B cell (primary cell): ENCODE results near the gene CBFB. TPM values are rescaled to one million over a fixed set of nuclear protein-coding genes. Genes with fewer than 3 reads are reported as not detected.

Source experiments
- ATAC-seq: fragments of 200-7000 bp; cut with Tn5 transposase; one replicate; pipeline ENCODE4 v1.10.0; 2021; ENCODE audit warnings: low read depth, mild to moderate bottlenecking, moderate number of reproducible peaks, moderate library complexity
- CTCF ChIA-PET: fragments of 350-600 bp; sonication (Branson Sonifier 250); formaldehyde crosslinking; loops from one replicate; lab custom pipeline; 2021; ENCODE audit warnings: antibody characterized with exemption, inconsistent platforms; lab: Charles Lee
- POLR2A ChIA-PET: fragments of 350-600 bp; sonication (Branson Sonifier 250); formaldehyde crosslinking; loops from one replicate; lab custom pipeline; 2021; ENCODE audit warnings: antibody characterized with exemption; lab: Charles Lee
- DNase-seq: peaks from one replicate; pipeline ENCODE4 v3.0.0; 2013
- H2AFZ ChIP-seq: 2 replicates; pipeline ENCODE4 v1.6.1; 2012; ENCODE audit warnings: mild to moderate bottlenecking, low read depth, low read length; ENCODE audit not compliant: insufficient read depth, poor library complexity, severe bottlenecking
- H3K27ac ChIP-seq, 2 donors: 1 replicate in 1 of 2; 2 replicates in 1 of 2; pipeline ENCODE4 v1.5.1; 2012 to 2013; ENCODE audit warnings: low read length in 2 of 2, mild to moderate bottlenecking in 2 of 2, moderate library complexity in 1 of 2
- H3K27me3 ChIP-seq, 4 experiments: fragments of 200-600 bp in 1 of 4; sonication (generic) in 1 of 4; replicated peaks in 1 of 4; 1 replicate in 2 of 4; 2 replicates in 2 of 4; pipeline versions ENCODE4 v1.6.1 to v1.7.0; 2013 to 2016; ENCODE audit warnings: low read length in 3 of 4, mild to moderate bottlenecking in 2 of 4, mixed read lengths in 1 of 4, moderate library complexity in 1 of 4; ENCODE audit not compliant: insufficient read depth in 4 of 4, control insufficient read depth in 3 of 4; ENCODE audit errors: control extremely low read depth in 1 of 4
- H3K36me3 ChIP-seq, 2 experiments: replicated peaks in 1 of 2; 1 replicate in 1 of 2; 2 replicates in 1 of 2; pipeline versions ENCODE4 v1.6.1 to v1.7.1; 2013; ENCODE audit warnings: low read length in 1 of 2; ENCODE audit not compliant: insufficient read depth in 2 of 2, control insufficient read depth in 1 of 2; ENCODE audit errors: control extremely low read depth in 1 of 2, extremely low read depth in 1 of 2
- H3K4me1 ChIP-seq, 2 donors: fragments of 200-600 bp in 1 of 2; sonication (generic) in 1 of 2; 1 replicate in 1 of 2; 2 replicates in 1 of 2; pipeline versions ENCODE4 v1.5.1 to v1.6.1; 2013 to 2017; ENCODE audit warnings: low read length in 2 of 2; ENCODE audit not compliant: control insufficient read depth in 2 of 2, insufficient read depth in 2 of 2
- H3K4me2 ChIP-seq: replicated peaks from 2 replicates; pipeline ENCODE3; 2012; ENCODE audit warnings: mild to moderate bottlenecking, low read depth, low read length; ENCODE audit not compliant: poor library complexity, severe bottlenecking
- H3K4me3 ChIP-seq, 5 experiments: fragments of 200-600 bp in 1 of 5; sonication (generic) in 1 of 5; 1 replicate in 3 of 5; 2 replicates in 2 of 5; pipeline versions ENCODE4 v1.5.1 to v1.7.0; 2011 to 2016; ENCODE audit warnings: low read length in 4 of 5, mild to moderate bottlenecking in 4 of 5, low read depth in 2 of 5, control low read depth in 1 of 5, moderate library complexity in 1 of 5; ENCODE audit not compliant: insufficient read depth in 1 of 5; ENCODE audit errors: control extremely low read depth in 1 of 5, extremely low read depth in 1 of 5
- H3K79me2 ChIP-seq: fragments of 200-600 bp; sonication (generic); one replicate; pipeline ENCODE4 v1.6.0; 2016; ENCODE audit warnings: low read length; ENCODE audit not compliant: control insufficient read depth, insufficient read depth
- H3K9ac ChIP-seq: fragments of 200-600 bp; sonication (generic); 2 replicates; pipeline ENCODE4 v1.6.1; 2017; ENCODE audit warnings: mild to moderate bottlenecking, low read length, moderate library complexity
- H3K9me3 ChIP-seq, 3 donors: one replicate each; pipeline versions ENCODE4 v1.6.1 to v1.7.1; 2013; ENCODE audit warnings: low read length in 2 of 3; ENCODE audit not compliant: control insufficient read depth in 2 of 3, insufficient read depth in 1 of 3; ENCODE audit errors: control extremely low read depth in 1 of 3
- H4K20me1 ChIP-seq: 2 replicates; pipeline ENCODE4 v1.6.0; 2012; ENCODE audit warnings: mild to moderate bottlenecking, low read length; ENCODE audit not compliant: insufficient read depth, control insufficient read depth, poor library complexity, severe bottlenecking
- H3K27ac Mint-ChIP-seq: one replicate; pipeline ENCODE4 v1.8.0; 2021; ENCODE audit warnings: mixed read lengths
- H3K27me3 Mint-ChIP-seq: one replicate; pipeline ENCODE4 v1.8.0; 2021; ENCODE audit warnings: mixed read lengths
- H3K4me1 Mint-ChIP-seq: one replicate; pipeline ENCODE4 v1.8.0; 2021; ENCODE audit warnings: mixed read lengths
- H3K4me3 Mint-ChIP-seq: one replicate; pipeline ENCODE4 v1.8.0; 2021; ENCODE audit warnings: mixed read lengths
- H3K9me3 Mint-ChIP-seq: one replicate; pipeline ENCODE4 v1.8.0; 2022; ENCODE audit warnings: mixed read lengths; ENCODE audit not compliant: insufficient read depth
- CTCF ChIP-seq: fragments of 200-600 bp; IDR thresholded peaks from one replicate; pipeline ENCODE4 v1.8.0; 2022; ENCODE audit warnings: antibody characterized with exemption, mild to moderate bottlenecking
- EZH2 ChIP-seq: IDR thresholded peaks from 2 replicates; pipeline ENCODE4 v1.6.1; 2012; ENCODE audit warnings: borderline replicate concordance, low read depth, mild to moderate bottlenecking, moderate library complexity, low read length; ENCODE audit not compliant: insufficient read depth, poor library complexity, severe bottlenecking
- WGBS: methylation state at CpG from one replicate; pipeline ENCODE4 v1.1.5; 2013; ENCODE audit warnings: missing lambda C conversion rate; ENCODE audit not compliant: insufficient coverage; 5-methylcytosine and 5-hydroxymethylcytosine counted together
- intact Hi-C: fragments of 100-400 bp; cut with micrococcal nuclease; formaldehyde crosslinking; loops from one replicate; pipeline ENCODE4 v1.10.0; 2022
- polyA plus RNA-seq: library from polyadenylated mRNA; depleted of rRNA; stranded (reverse); fragments of >200 nt; gene quantifications from 2 replicates; pipeline ENCODE4 v1.2.3, GENCODE V29; 2012
- total RNA-seq, 2 donors: library from RNA; stranded (reverse); fragments of 120-200 nt in 1 of 2; gene quantifications; 1 replicate in 1 of 2; 2 replicates in 1 of 2; pipeline versions ENCODE4 v1.2.3 to v1.2.4, GENCODE V29; 2013 to 2022

The CBFB gene
- total and polyA plus RNA-seq, 2 donors (not counting 1 experiment from before 2014, with no cell fraction given): 19.5 to 89.0 TPM

- Mint-ChIP-seq H3K27ac (no peak overlapping the region), H3K27me3 (no peaks in the 10 kb centered on the region), H3K9me3 (no peaks in the 10 kb centered on the region), H3K4me3 (no peak overlapping the region), H3K4me1 (peaks cover 12% of the 10 kb centered on the region)
- Histone ChIP-seq H3K79me2 (peaks cover 5% of the 10 kb centered on the region), H3K4me1 (peaks cover 7 to 11% of the 10 kb centered on the region in 2 donors), H2AFZ (no peak overlapping the region), H4K20me1 (peaks cover 5% of the 10 kb centered on the region), H3K4me3 (no peak overlapping the region), H3K27ac (no peak overlapping the region), H3K4me2 (no peak overlapping the region), H3K9ac (no peak overlapping the region), H3K36me3 (no peaks in the 10 kb centered on the region), H3K9me3 (no peaks in the 10 kb centered on the region), H3K27me3 (no peaks in the 10 kb centered on the region)
- TF ChIP-seq CTCF: no peak
- TF ChIP-seq EZH2: no peak
- POLR2A ChIA-PET: no interaction called here
- intact Hi-C loops: no loop called here
- ATAC-seq: no peak
- CTCF ChIA-PET: interaction anchor here (0.6 kb wide), 1 partner anchor 130 kb away, joined by 3 read pairs; no protein-coding TSS in a partner anchor
- DNase-seq: no peak
Measured at GRCh38 chr16:67025210-67025550, 3.8 kb upstream of the CBFB start.

DNA sequence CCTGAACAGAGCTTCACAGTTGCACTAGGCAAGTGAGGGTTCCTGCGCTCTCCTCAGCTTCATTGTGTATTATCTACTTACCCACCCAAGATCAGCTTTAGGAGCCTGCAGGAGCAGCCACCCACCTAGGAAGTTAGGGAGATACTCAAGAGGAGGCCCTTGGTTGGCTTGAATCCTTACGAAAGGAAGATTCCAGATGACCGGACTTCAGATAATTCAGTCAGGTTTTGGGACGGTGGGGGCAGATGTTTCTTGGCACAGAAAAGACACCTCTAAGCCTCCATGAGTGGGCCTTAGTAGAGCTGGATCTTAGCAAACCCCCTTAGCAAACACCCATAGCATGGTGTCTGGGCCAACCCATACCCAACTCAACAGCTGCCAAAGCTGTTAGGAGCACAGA lies 2.4 kb upstream of the CBFB start:
- H4K20me1 ChIP-seq: peaks cover 12% of the 10 kb centered on the region
- intact Hi-C loops: no loop called here
- H3K9me3 Mint-ChIP-seq: no peaks in the 10 kb centered on the region
- peaks cover 0 to 3% of the 10 kb centered on the region in 2 experiments for H3K36me3 ChIP-seq
- no peak overlapping the region for H3K9ac ChIP-seq
- H3K79me2 ChIP-seq: peaks cover 19% of the 10 kb centered on the region
- peaks cover 23% of the 10 kb centered on the region for H3K4me1 Mint-ChIP-seq
- no peaks in the 10 kb centered on the region for H3K9me3 ChIP-seq
- CTCF ChIA-PET: interaction anchor here (0.6 to 2.3 kb wide), 2 partner anchors 9 to 248 kb away, joined by 3 to 7 read pairs; no protein-coding TSS in a partner anchor
- H3K4me2 ChIP-seq: no peak overlapping the region
- H3K27ac ChIP-seq: no peak overlapping the region
- 100% methylated on average over 3 of the region's 4 CpGs for WGBS
- H3K4me3 ChIP-seq: no peak overlapping the region
- H2AFZ ChIP-seq: no peak overlapping the region
- H3K27me3 Mint-ChIP-seq: no peaks in the 10 kb centered on the region
- no peak for TF ChIP-seq CTCF
- TF ChIP-seq EZH2: no peak
- no peak for ATAC-seq
- peaks cover 13 to 18% of the 10 kb centered on the region in 2 donors for H3K4me1 ChIP-seq
- POLR2A ChIA-PET: interaction anchor here (0.9 kb wide), 1 partner anchor 221 kb away, joined by 3 read pairs; the partner anchor contains the start of gene FHOD1
- no peaks in the 10 kb centered on the region for H3K27me3 ChIP-seq
- no peak overlapping the region for H3K27ac Mint-ChIP-seq
- H3K4me3 Mint-ChIP-seq: no peak overlapping the region
- no peak for DNase-seq
